ENCODE measurements around the gene LSM3. TPM values are rescaled to one million over a fixed set of nuclear protein-coding genes. Genes with fewer than 3 reads are reported as not detected.

Gene LSM3
- total and polyA plus RNA-seq, 4 donors, result 8.7 to 18.5 (median 15.5) TPM

- Histone ChIP-seq H3K4me3 (ENCODE audit: low read depth, low read length) (no peak overlapping the region), H3K4me1 (ENCODE audit: control insufficient read depth, insufficient read depth, low read length) (peaks cover 6% of the 10 kb centered on the region), H3K9me3 (ENCODE audit: control insufficient read depth, insufficient read depth, low read length) (no peaks in the 10 kb centered on the region), H3K36me3 (ENCODE audit: control insufficient read depth, insufficient read depth, low read length) (peaks cover 93% of the 10 kb centered on the region), H3K27ac (ENCODE audit: low read depth, low read length) (no peak overlapping the region), H3K27me3 (ENCODE audit: control insufficient read depth, insufficient read depth, low read length) (no peaks in the 10 kb centered on the region)
- DNase-seq (ENCODE audit: low read depth in 4 of 6, low spot score in 6 of 6), result no peak
- 93% methylated on average over 6 of the region's 6 CpGs for WGBS (ENCODE audit: insufficient coverage)
Measured at GRCh38 chr3:14134291-14134690, 44.3 kb upstream of the LSM3 start.

- H3K27ac ChIP-seq (ENCODE audit: low read depth, low read length), result no peak overlapping the region
- H3K4me3 ChIP-seq (ENCODE audit: low read depth, low read length), result no peak overlapping the region
- peaks cover 6% of the 10 kb centered on the region for H3K4me1 ChIP-seq (ENCODE audit: control insufficient read depth, insufficient read depth, low read length)
- H3K9me3 ChIP-seq (ENCODE audit: control insufficient read depth, insufficient read depth, low read length), result no peaks in the 10 kb centered on the region
- H3K36me3 ChIP-seq (ENCODE audit: control insufficient read depth, insufficient read depth, low read length), result peaks cover 92% of the 10 kb centered on the region
- DNase-seq (ENCODE audit: low read depth in 4 of 6, low spot score in 6 of 6), result no peak
- no peaks in the 10 kb centered on the region for H3K27me3 ChIP-seq (ENCODE audit: control insufficient read depth, insufficient read depth, low read length)
- 92% methylated on average over 9 of the region's 11 CpGs for WGBS (ENCODE audit: insufficient coverage)
Measured at GRCh38 chr3:14135581-14135980, 43.0 kb upstream of the LSM3 start.

GRCh38 chr3:14137004-14137403, 41.6 kb upstream of the LSM3 start:
- no peaks in the 10 kb centered on the region for H3K9me3 ChIP-seq (ENCODE audit: control insufficient read depth, insufficient read depth, low read length)
- H3K27me3 ChIP-seq (ENCODE audit: control insufficient read depth, insufficient read depth, low read length), result no peaks in the 10 kb centered on the region
- peaks cover 6% of the 10 kb centered on the region for H3K4me1 ChIP-seq (ENCODE audit: control insufficient read depth, insufficient read depth, low read length)
- no peak overlapping the region for H3K4me3 ChIP-seq (ENCODE audit: low read depth, low read length)
- DNase-seq (ENCODE audit: low read depth in 4 of 6, low spot score in 6 of 6), result no peak
- H3K36me3 ChIP-seq (ENCODE audit: control insufficient read depth, insufficient read depth, low read length), result peaks cover 92% of the 10 kb centered on the region
- no CpG with 5 or more reads among the region's 3 CpGs for WGBS (ENCODE audit: insufficient coverage)
- no peak overlapping the region for H3K27ac ChIP-seq (ENCODE audit: low read depth, low read length)

DNA sequence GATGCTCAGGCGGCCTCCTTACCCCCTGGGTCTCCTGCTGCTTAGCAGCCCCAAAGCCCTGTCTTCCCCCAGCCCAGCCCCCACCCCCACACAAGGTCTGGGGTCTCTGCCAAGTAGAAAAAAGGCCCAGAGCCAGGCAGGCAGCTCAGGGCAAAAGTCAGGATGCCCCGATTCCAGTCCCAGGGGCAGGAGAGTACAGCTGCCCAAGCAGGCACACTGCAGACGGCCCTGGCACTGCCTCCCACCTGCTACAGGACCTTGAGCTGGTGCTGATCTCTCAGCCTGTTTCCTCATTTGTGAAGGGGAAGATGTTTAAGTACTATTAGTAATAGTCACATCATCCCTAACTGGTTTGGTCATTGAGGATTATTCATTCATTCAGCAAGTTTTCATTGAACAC, 41.2 kb upstream of the LSM3 start:
- 44% methylated on average over 3 of the region's 3 CpGs for WGBS (ENCODE audit: insufficient coverage)
- H3K4me3 ChIP-seq (ENCODE audit: low read depth, low read length), result no peak overlapping the region
- H3K27me3 ChIP-seq (ENCODE audit: control insufficient read depth, insufficient read depth, low read length), result no peaks in the 10 kb centered on the region
- DNase-seq (ENCODE audit: low read depth in 4 of 6, low spot score in 6 of 6), result peak in 1 of 6 donors; percentile 29
- H3K36me3 ChIP-seq (ENCODE audit: control insufficient read depth, insufficient read depth, low read length), result peaks cover 91% of the 10 kb centered on the region
- no peak overlapping the region for H3K27ac ChIP-seq (ENCODE audit: low read depth, low read length)
- H3K9me3 ChIP-seq (ENCODE audit: control insufficient read depth, insufficient read depth, low read length), result no peaks in the 10 kb centered on the region
- H3K4me1 ChIP-seq (ENCODE audit: control insufficient read depth, insufficient read depth, low read length), result peaks cover 6% of the 10 kb centered on the region

DNA sequence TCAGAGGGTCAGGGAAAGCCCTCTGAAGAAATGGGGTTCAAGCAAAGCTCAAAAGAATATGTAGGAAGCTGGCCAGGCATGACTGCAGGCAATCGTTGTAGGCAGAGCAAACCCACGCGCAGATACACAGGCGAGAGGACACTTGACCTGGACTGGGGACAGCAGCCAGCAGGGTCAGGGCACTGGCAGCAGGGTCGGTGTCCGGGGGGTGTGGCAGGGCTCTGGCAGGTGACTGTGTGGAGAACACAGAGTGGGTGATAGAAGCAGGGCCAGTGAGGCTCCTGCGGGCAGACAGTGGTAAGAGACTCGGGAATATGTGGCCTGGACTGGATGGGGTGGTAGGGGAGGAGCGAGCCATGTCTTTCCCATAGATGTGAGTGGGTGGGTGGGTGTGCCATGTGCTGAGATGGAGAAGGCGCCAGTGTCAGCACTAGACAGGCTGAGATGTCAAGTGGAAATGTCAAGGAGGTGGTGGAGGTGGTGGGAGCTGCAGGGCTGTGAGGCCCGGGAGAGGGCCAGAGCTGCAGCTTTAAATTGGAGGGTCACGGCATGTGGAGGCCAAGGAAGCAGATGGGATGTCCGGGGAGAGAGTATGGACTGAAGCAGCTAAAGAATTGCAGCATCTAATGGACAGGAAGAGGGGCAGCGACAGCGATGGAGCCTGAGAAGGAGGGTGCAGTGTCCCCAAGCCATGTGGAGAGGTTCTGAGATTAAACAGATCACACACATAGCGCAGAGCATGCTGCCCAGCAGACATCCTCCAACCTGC, 40.3 kb upstream of the LSM3 start:
- no peaks in the 10 kb centered on the region for H3K27me3 ChIP-seq (ENCODE audit: control insufficient read depth, insufficient read depth, low read length)
- peaks cover 6% of the 10 kb centered on the region for H3K4me1 ChIP-seq (ENCODE audit: control insufficient read depth, insufficient read depth, low read length)
- H3K27ac ChIP-seq (ENCODE audit: low read depth, low read length), result no peak overlapping the region
- no peak overlapping the region for H3K4me3 ChIP-seq (ENCODE audit: low read depth, low read length)
- no peaks in the 10 kb centered on the region for H3K9me3 ChIP-seq (ENCODE audit: control insufficient read depth, insufficient read depth, low read length)
- WGBS (ENCODE audit: insufficient coverage), result 94% methylated on average over 16 of the region's 16 CpGs
- no peak for DNase-seq (ENCODE audit: low read depth in 4 of 6, low spot score in 6 of 6)
- H3K36me3 ChIP-seq (ENCODE audit: control insufficient read depth, insufficient read depth, low read length), result peaks cover 85% of the 10 kb centered on the region

DNA sequence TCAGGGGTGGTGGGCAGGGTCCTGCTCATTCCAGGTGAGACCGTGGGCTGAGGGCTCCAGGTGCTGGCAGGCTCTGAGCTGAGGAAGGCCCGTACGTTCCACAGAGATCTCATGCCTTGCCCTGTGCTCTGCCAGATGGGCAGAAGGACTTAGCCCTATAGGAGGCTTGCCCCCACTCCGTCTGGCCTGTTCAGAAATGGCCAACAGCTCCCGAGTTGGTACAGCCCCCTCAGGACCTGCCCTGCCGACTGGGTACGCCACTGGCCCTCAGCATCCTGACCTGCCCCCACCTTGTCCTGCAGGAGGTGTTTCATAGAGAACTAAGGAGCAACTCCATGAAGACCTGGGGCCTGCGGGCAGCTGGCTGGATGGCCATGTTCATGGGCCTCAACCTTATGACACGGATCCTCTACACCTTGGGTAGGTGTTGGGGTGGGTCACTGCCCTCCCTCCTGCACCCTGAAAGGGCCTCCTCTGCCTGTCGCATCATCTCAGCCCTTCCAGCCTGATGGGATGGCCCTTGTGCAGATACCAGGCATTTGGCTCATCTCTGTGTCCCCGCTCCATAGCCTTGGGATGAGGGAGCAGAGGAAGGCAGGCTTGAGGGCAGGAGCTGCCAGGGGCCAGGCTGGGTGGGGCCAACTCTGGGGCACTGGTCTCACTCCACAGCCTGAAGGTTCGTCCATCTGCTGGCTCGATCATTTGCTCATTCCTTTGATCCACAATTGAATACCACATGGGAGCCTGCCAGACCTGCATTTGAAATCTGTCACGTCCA, 39.5 kb upstream of the LSM3 start:
- peaks cover 77% of the 10 kb centered on the region for H3K36me3 ChIP-seq (ENCODE audit: control insufficient read depth, insufficient read depth, low read length)
- H3K27ac ChIP-seq (ENCODE audit: low read depth, low read length), result no peak overlapping the region
- no peaks in the 10 kb centered on the region for H3K27me3 ChIP-seq (ENCODE audit: control insufficient read depth, insufficient read depth, low read length)
- no peak overlapping the region for H3K4me3 ChIP-seq (ENCODE audit: low read depth, low read length)
- peaks cover 6% of the 10 kb centered on the region for H3K4me1 ChIP-seq (ENCODE audit: control insufficient read depth, insufficient read depth, low read length)
- DNase-seq (ENCODE audit: low read depth in 4 of 6, low spot score in 6 of 6), result no peak
- WGBS (ENCODE audit: insufficient coverage), result 91% methylated on average over 12 of the region's 14 CpGs
- no peaks in the 10 kb centered on the region for H3K9me3 ChIP-seq (ENCODE audit: control insufficient read depth, insufficient read depth, low read length)

DNA sequence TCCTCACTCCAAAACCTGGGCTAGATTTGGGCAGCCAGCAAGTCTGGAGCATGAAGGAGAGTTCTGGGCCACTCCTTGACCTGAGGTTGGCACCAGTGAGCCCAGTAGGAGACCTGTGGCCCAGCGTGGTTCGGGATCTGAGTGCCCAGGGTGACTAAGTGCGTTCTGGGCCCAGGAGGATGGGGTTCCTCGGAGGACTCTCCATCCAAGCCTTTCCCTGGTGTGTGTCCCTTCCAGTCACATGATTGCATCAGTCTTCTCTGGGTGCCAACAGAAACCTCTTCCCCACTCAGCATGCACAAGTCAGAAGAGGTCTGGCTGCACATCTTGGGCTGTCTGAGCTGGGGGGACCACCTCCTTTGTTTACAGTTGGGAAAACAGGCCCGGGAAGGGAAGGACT, 38.8 kb upstream of the LSM3 start:
- Histone ChIP-seq H3K36me3 (ENCODE audit: control insufficient read depth, insufficient read depth, low read length) (peaks cover 70% of the 10 kb centered on the region), H3K27ac (ENCODE audit: low read depth, low read length) (no peak overlapping the region), H3K9me3 (ENCODE audit: control insufficient read depth, insufficient read depth, low read length) (no peaks in the 10 kb centered on the region), H3K27me3 (ENCODE audit: control insufficient read depth, insufficient read depth, low read length) (no peaks in the 10 kb centered on the region), H3K4me1 (ENCODE audit: control insufficient read depth, insufficient read depth, low read length) (peaks cover 12% of the 10 kb centered on the region), H3K4me3 (ENCODE audit: low read depth, low read length) (no peak overlapping the region)
- WGBS (ENCODE audit: insufficient coverage), result 86% methylated on average over 5 of the region's 5 CpGs
- DNase-seq (ENCODE audit: low read depth in 4 of 6, low spot score in 6 of 6), result no peak

GRCh38 chr3:14140668-14141067, 37.9 kb upstream of the LSM3 start:
- H3K27ac ChIP-seq (ENCODE audit: low read depth, low read length), result no peak overlapping the region
- peaks cover 18% of the 10 kb centered on the region for H3K4me1 ChIP-seq (ENCODE audit: control insufficient read depth, insufficient read depth, low read length)
- no peaks in the 10 kb centered on the region for H3K27me3 ChIP-seq (ENCODE audit: control insufficient read depth, insufficient read depth, low read length)
- DNase-seq (ENCODE audit: low read depth in 4 of 6, low spot score in 6 of 6), result no peak
- no peaks in the 10 kb centered on the region for H3K9me3 ChIP-seq (ENCODE audit: control insufficient read depth, insufficient read depth, low read length)
- WGBS (ENCODE audit: insufficient coverage), result 97% methylated on average over 2 of the region's 2 CpGs
- peaks cover 66% of the 10 kb centered on the region for H3K36me3 ChIP-seq (ENCODE audit: control insufficient read depth, insufficient read depth, low read length)
- H3K4me3 ChIP-seq (ENCODE audit: low read depth, low read length), result no peak overlapping the region

DNA sequence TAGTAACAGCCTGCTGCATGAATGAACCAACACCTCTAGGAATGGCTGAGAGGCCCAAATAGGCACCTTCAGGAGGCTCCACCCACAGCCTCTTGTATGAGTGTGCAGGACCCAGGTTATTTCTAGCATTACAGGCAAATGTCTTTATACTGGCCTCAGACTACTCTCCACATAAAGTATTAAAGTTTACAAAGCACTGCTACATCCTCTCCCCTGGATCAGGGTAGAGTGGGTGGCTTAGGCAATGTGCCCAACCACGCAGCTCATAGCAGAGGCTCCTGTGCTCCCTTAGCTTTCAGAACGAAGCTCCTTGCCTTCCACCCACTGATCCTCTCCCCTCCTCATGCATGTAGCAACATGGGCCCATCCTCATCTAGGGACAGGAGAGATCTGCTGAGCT, 37.5 kb upstream of the LSM3 start:
- Histone ChIP-seq H3K27ac (ENCODE audit: low read depth, low read length) (no peak overlapping the region), H3K4me1 (ENCODE audit: control insufficient read depth, insufficient read depth, low read length) (peaks cover 21% of the 10 kb centered on the region), H3K4me3 (ENCODE audit: low read depth, low read length) (no peak overlapping the region), H3K36me3 (ENCODE audit: control insufficient read depth, insufficient read depth, low read length) (peaks cover 68% of the 10 kb centered on the region), H3K9me3 (ENCODE audit: control insufficient read depth, insufficient read depth, low read length) (no peaks in the 10 kb centered on the region), H3K27me3 (ENCODE audit: control insufficient read depth, insufficient read depth, low read length) (no peaks in the 10 kb centered on the region)
- DNase-seq (ENCODE audit: low read depth in 4 of 6, low spot score in 6 of 6), result no peak
- no CpG with 5 or more reads among the region's 2 CpGs for WGBS (ENCODE audit: insufficient coverage)
